ENCODE results near the gene RBBP8.

Gene RBBP8

DNA sequence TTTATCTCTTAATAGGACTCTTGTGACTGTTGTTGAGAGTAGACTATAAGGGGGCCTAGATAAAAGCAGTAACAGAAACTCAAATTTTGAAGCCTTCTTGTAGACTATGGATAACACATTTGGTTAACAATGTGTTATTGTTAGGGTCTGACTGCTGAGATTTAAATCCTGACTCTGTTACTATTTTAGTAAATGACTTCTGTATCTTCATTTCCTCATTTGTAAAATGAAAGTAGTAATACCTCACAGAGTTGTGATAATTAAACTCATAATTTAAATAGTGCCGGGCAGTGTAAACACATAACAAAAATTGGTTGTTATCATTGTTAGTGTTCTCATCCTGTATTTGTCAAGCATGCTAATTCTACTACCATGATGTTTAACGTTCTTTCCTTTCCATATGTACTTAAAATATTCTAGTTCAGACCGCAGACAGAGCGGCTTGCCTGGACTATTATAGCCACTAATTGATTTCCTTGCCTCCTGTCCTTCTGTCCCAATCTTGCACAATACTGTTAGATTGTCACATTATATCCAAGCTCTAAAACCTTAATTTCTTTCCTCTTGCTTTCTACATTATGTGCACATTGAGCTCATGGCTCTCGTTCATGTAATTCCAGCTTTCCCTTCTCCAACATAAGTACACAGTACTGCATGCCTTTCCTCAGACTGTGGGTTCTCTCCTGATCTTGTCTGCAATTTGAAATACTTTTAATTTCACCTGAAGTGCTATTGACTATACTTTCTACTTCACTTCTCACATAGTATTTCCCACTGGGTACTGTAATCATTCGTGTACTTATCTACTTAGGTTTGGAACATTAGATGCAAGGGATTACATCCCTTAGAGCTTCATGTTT, 48.4 kb downstream of the RBBP8 start:
- TF ChIP-seq TEAD4 (IDR thresholded peaks at IDR 0.05) (no peak), RAD21 (IDR thresholded peaks at IDR 0.05; ENCODE audit: low read depth) (no peak), YY1 (IDR thresholded peaks at IDR 0.05; ENCODE audit: low read depth) (no peak), CEBPB (IDR thresholded peaks at IDR 0.05) (no peak), ZBTB7A (IDR thresholded peaks at IDR 0.05; ENCODE audit: low read depth) (no peak), CREB1 (IDR thresholded peaks at IDR 0.05; ENCODE audit: low read depth) (no peak), EGR1 (IDR thresholded peaks at IDR 0.05) (no peak), NFIC (IDR thresholded peaks at IDR 0.05) (no peak), TAF1 (IDR thresholded peaks at IDR 0.05; ENCODE audit: low read depth) (no peak), EP300 (IDR thresholded peaks at IDR 0.05; ENCODE audit: borderline replicate concordance) (no peak), FOXM1 (IDR thresholded peaks at IDR 0.05; ENCODE audit: borderline replicate concordance, low read depth) (no peak), TCF12 (IDR thresholded peaks at IDR 0.05; ENCODE audit: low read depth) (no peak)
- TF ChIP-seq, protein P1, sequence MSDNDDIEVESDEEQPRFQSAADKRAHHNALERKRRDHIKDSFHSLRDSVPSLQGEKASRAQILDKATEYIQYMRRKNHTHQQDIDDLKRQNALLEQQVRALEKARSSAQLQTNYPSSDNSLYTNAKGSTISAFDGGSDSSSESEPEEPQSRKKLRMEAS (IDR thresholded peaks at IDR 0.05), result no peak
- TF ChIP-seq, protein P2, sequence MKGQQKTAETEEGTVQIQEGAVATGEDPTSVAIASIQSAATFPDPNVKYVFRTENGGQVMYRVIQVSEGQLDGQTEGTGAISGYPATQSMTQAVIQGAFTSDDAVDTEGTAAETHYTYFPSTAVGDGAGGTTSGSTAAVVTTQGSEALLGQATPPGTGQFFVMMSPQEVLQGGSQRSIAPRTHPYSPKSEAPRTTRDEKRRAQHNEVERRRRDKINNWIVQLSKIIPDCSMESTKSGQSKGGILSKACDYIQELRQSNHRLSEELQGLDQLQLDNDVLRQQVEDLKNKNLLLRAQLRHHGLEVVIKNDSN (IDR thresholded peaks at IDR 0.05), result no peak
- TF ChIP-seq, protein P3, sequence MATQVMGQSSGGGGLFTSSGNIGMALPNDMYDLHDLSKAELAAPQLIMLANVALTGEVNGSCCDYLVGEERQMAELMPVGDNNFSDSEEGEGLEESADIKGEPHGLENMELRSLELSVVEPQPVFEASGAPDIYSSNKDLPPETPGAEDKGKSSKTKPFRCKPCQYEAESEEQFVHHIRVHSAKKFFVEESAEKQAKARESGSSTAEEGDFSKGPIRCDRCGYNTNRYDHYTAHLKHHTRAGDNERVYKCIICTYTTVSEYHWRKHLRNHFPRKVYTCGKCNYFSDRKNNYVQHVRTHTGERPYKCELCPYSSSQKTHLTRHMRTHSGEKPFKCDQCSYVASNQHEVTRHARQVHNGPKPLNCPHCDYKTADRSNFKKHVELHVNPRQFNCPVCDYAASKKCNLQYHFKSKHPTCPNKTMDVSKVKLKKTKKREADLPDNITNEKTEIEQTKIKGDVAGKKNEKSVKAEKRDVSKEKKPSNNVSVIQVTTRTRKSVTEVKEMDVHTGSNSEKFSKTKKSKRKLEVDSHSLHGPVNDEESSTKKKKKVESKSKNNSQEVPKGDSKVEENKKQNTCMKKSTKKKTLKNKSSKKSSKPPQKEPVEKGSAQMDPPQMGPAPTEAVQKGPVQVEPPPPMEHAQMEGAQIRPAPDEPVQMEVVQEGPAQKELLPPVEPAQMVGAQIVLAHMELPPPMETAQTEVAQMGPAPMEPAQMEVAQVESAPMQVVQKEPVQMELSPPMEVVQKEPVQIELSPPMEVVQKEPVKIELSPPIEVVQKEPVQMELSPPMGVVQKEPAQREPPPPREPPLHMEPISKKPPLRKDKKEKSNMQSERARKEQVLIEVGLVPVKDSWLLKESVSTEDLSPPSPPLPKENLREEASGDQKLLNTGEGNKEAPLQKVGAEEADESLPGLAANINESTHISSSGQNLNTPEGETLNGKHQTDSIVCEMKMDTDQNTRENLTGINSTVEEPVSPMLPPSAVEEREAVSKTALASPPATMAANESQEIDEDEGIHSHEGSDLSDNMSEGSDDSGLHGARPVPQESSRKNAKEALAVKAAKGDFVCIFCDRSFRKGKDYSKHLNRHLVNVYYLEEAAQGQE (IDR thresholded peaks at IDR 0.05; ENCODE audit: low read depth), result no peak

DNA sequence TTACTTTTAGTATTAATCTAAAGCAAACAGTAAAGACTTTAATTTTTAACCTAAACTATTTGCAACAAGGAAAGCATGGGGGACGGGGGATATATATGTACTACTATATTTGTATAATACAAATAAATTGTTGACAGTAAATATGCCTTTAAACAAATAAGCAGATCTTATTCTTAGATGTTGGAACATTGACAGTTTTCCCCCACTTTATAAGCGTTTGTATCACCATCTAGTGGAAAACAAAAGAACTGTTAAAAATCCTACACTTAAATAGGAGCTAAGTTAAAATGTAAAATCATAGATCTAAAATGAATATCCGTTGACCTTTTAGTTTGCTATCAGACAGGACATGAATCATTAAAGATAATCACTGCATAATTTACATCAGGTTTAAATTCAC, 50.0 kb downstream of the RBBP8 start:
- TF ChIP-seq NFIC (IDR thresholded peaks at IDR 0.05) (no peak), TAF1 (IDR thresholded peaks at IDR 0.05; ENCODE audit: low read depth) (no peak), CREB1 (IDR thresholded peaks at IDR 0.05; ENCODE audit: low read depth) (no peak), EP300 (IDR thresholded peaks at IDR 0.05; ENCODE audit: borderline replicate concordance) (no peak), RAD21 (IDR thresholded peaks at IDR 0.05; ENCODE audit: low read depth) (peak; percentile 56), FOXM1 (IDR thresholded peaks at IDR 0.05; ENCODE audit: borderline replicate concordance, low read depth) (no peak), TCF12 (IDR thresholded peaks at IDR 0.05; ENCODE audit: low read depth) (no peak)

- TF ChIP-seq TAF1 (IDR thresholded peaks at IDR 0.05; ENCODE audit: low read depth), result no peak
- TF ChIP-seq, protein P3 (IDR thresholded peaks at IDR 0.05; ENCODE audit: low read depth), result no peak
- no peak for TF ChIP-seq CEBPB (IDR thresholded peaks at IDR 0.05)
- TF ChIP-seq, protein P2 (IDR thresholded peaks at IDR 0.05), result no peak
- TF ChIP-seq CREB1 (IDR thresholded peaks at IDR 0.05; ENCODE audit: low read depth), result no peak
- TF ChIP-seq, protein P1 (IDR thresholded peaks at IDR 0.05), result no peak
Observed at GRCh38 chr18:22985250-22985649, 52.1 kb downstream of the RBBP8 start.

GRCh38 chr18:22987547-22988189, 54.5 kb downstream of the RBBP8 start:
- no peak for TF ChIP-seq ZBTB7A (IDR thresholded peaks at IDR 0.05; ENCODE audit: low read depth)
- no peak for TF ChIP-seq YY1 (IDR thresholded peaks at IDR 0.05; ENCODE audit: low read depth)
- TF ChIP-seq TCF12 (IDR thresholded peaks at IDR 0.05; ENCODE audit: low read depth), result no peak
- TF ChIP-seq, protein P2 (IDR thresholded peaks at IDR 0.05), result no peak
- TF ChIP-seq TAF1 (IDR thresholded peaks at IDR 0.05; ENCODE audit: low read depth), result no peak
- TF ChIP-seq CEBPB (IDR thresholded peaks at IDR 0.05), result no peak
- TF ChIP-seq, protein P1 (IDR thresholded peaks at IDR 0.05), result no peak
- no peak for TF ChIP-seq TEAD4 (IDR thresholded peaks at IDR 0.05)
- no peak for TF ChIP-seq EP300 (IDR thresholded peaks at IDR 0.05; ENCODE audit: borderline replicate concordance)
- TF ChIP-seq NFIC (IDR thresholded peaks at IDR 0.05), result no peak
- no peak for TF ChIP-seq CREB1 (IDR thresholded peaks at IDR 0.05; ENCODE audit: low read depth)
- no peak for TF ChIP-seq RAD21 (IDR thresholded peaks at IDR 0.05; ENCODE audit: low read depth)
- TF ChIP-seq, protein P3 (IDR thresholded peaks at IDR 0.05; ENCODE audit: low read depth), result no peak
